ENCODE data around the gene WWP2. TPM values are rescaled to one million over a fixed set of nuclear protein-coding genes. Genes with fewer than 3 reads are reported as not detected.
A peak's percentile ranks its signal among the peaks of the same experiment; 100 is the strongest.

Gene WWP2
- total and polyA plus RNA-seq, 2 experiments from 2014 or later, result 19.9 to 23.1 TPM

GRCh38 chr16:69863401-69864281 is 101.5 kb downstream of the WWP2 start:
- no peaks in the 10 kb centered on the region for H3K27me3 ChIP-seq
- no peak overlapping the region for H3K4me2 ChIP-seq
- no peak for DNase-seq (ENCODE audit: low spot score)
- no peaks in the 10 kb centered on the region for H3K9me2 ChIP-seq (replicated peaks; ENCODE audit: insufficient read depth)
- H3K9me3 ChIP-seq (ENCODE audit: low read depth), result no peaks in the 10 kb centered on the region
- H3K4me3 ChIP-seq, result no peak overlapping the region
- no peaks in the 10 kb centered on the region for H4K20me1 ChIP-seq (ENCODE audit: insufficient read depth, poor library complexity, severe bottlenecking)
- 96% methylated on average over 16 of the region's 16 CpGs for WGBS (ENCODE audit: low lambda C conversion rate, missing lambda C conversion rate)
- TF ChIP-seq CTCF (IDR thresholded peaks at IDR 0.05; ENCODE audit: poor library complexity), result no peak
- TF ChIP-seq EZH2phosphoT487 (IDR thresholded peaks at IDR 0.05; ENCODE audit: low read depth, severe bottlenecking, unreplicated experiment), result no peak
- TF ChIP-seq EZH2 (IDR thresholded peaks at IDR 0.05; ENCODE audit: borderline replicate concordance), result no peak
- no peaks in the 10 kb centered on the region for H3K79me2 ChIP-seq
- no peak overlapping the region for H3K27ac ChIP-seq
- H3K36me3 ChIP-seq (replicated peaks; ENCODE audit: insufficient read depth, low read depth), result no peaks in the 10 kb centered on the region
- peaks cover 20% of the 10 kb centered on the region for H3K4me1 ChIP-seq (ENCODE audit: insufficient read depth)
- H2AFZ ChIP-seq, result no peak overlapping the region

- no peak overlapping the region for H3K4me2 ChIP-seq
- 61% methylated on average over 8 of the region's 8 CpGs for WGBS (ENCODE audit: low lambda C conversion rate, missing lambda C conversion rate)
- H3K9me3 ChIP-seq (ENCODE audit: low read depth), result no peaks in the 10 kb centered on the region
- H3K79me2 ChIP-seq, result no peaks in the 10 kb centered on the region
- no peak overlapping the region for H3K27ac ChIP-seq
- no peak for DNase-seq (ENCODE audit: low spot score)
- no peaks in the 10 kb centered on the region for H3K27me3 ChIP-seq
- H2AFZ ChIP-seq, result no peak overlapping the region
- peaks cover 16% of the 10 kb centered on the region for H3K4me1 ChIP-seq (ENCODE audit: insufficient read depth)
- no peaks in the 10 kb centered on the region for H4K20me1 ChIP-seq (ENCODE audit: insufficient read depth, poor library complexity, severe bottlenecking)
- no peaks in the 10 kb centered on the region for H3K9me2 ChIP-seq (replicated peaks; ENCODE audit: insufficient read depth)
- TF ChIP-seq EZH2phosphoT487 (IDR thresholded peaks at IDR 0.05; ENCODE audit: low read depth, severe bottlenecking, unreplicated experiment) (no peak), EZH2 (IDR thresholded peaks at IDR 0.05; ENCODE audit: borderline replicate concordance) (no peak), CTCF (IDR thresholded peaks at IDR 0.05; ENCODE audit: poor library complexity) (no peak)
- no peak overlapping the region for H3K4me3 ChIP-seq
- no peaks in the 10 kb centered on the region for H3K36me3 ChIP-seq (replicated peaks; ENCODE audit: insufficient read depth, low read depth)
Observed at GRCh38 chr16:69865701-69866100, 103.6 kb downstream of the WWP2 start.

- Histone ChIP-seq H3K4me1 (ENCODE audit: insufficient read depth) (no peaks in the 10 kb centered on the region), H3K4me2 (no peak overlapping the region), H3K4me3 (no peak overlapping the region), H3K9me3 (ENCODE audit: low read depth) (no peaks in the 10 kb centered on the region), H3K9me2 (replicated peaks; ENCODE audit: insufficient read depth) (no peaks in the 10 kb centered on the region), H3K36me3 (replicated peaks; ENCODE audit: insufficient read depth, low read depth) (no peaks in the 10 kb centered on the region), H4K20me1 (ENCODE audit: insufficient read depth, poor library complexity, severe bottlenecking) (no peaks in the 10 kb centered on the region), H3K27ac (peak overlapping the region; percentile 31), H2AFZ (no peak overlapping the region), H3K79me2 (no peaks in the 10 kb centered on the region), H3K27me3 (no peaks in the 10 kb centered on the region)
- WGBS (ENCODE audit: low lambda C conversion rate, missing lambda C conversion rate), result 89% methylated on average over 8 of the region's 8 CpGs
- no peak for DNase-seq (ENCODE audit: low spot score)
- no peak for TF ChIP-seq EZH2phosphoT487 (IDR thresholded peaks at IDR 0.05; ENCODE audit: low read depth, severe bottlenecking, unreplicated experiment)
- no peak for TF ChIP-seq EZH2 (IDR thresholded peaks at IDR 0.05; ENCODE audit: borderline replicate concordance)
- no peak for TF ChIP-seq CTCF (IDR thresholded peaks at IDR 0.05; ENCODE audit: poor library complexity)
Observed at GRCh38 chr16:69867784-69868560, 105.8 kb downstream of the WWP2 start.
